NB4 (cell line): ENCODE data around the gene BFSP1.

Source experiments
- DNase-seq: peaks from one replicate; pipeline ENCODE4 v3.0.0; 2010; ENCODE audit warnings: low read depth
- H3K4me3 ChIP-seq: one replicate; pipeline ENCODE4 v1.5.1; 2011; ENCODE audit warnings: mild to moderate bottlenecking, low read depth, low read length, moderate library complexity
- CTCF ChIP-seq: IDR thresholded peaks from one replicate; pipeline ENCODE4 v1.5.1; 2012; ENCODE audit warnings: low read depth, low read length
- MAX ChIP-seq: IDR thresholded peaks from 2 replicates; pipeline ENCODE4 v1.6.1; 2011; ENCODE audit warnings: low read depth, low read length
- MYC ChIP-seq: IDR thresholded peaks from 2 replicates; pipeline ENCODE4 v1.6.1; 2011; ENCODE audit warnings: low read depth, low read length
- POLR2A ChIP-seq: IDR thresholded peaks from 2 replicates; pipeline ENCODE4 v1.6.1; 2011; ENCODE audit warnings: mild to moderate bottlenecking; ENCODE audit not compliant: insufficient read length; ENCODE audit errors: extremely low read depth

BFSP1 gene

GRCh38 chr20:17499041-17499440 lies 32.1 kb downstream of the BFSP1 start:
- no peak overlapping the region for H3K4me3 ChIP-seq
- no peak for DNase-seq
- TF ChIP-seq POLR2A (no peak), CTCF (no peak), MYC (no peak), MAX (no peak)

- no peak for DNase-seq
- TF ChIP-seq POLR2A (no peak), MAX (no peak)
- H3K4me3 ChIP-seq = no peak overlapping the region
Measured at GRCh38 chr20:17498641-17499040, 32.5 kb downstream of the BFSP1 start.

- DNase-seq = no peak
- TF ChIP-seq MAX = no peak
- no peak for TF ChIP-seq POLR2A
- TF ChIP-seq CTCF = no peak
- no peak for TF ChIP-seq MYC
- H3K4me3 ChIP-seq = no peak overlapping the region
Measured at GRCh38 chr20:17497821-17498580, 33.2 kb downstream of the BFSP1 start.

GRCh38 chr20:17495826-17496225 lies 35.4 kb downstream of the BFSP1 start:
- no peak for DNase-seq
- TF ChIP-seq POLR2A = no peak
- TF ChIP-seq CTCF = no peak
- no peak for TF ChIP-seq MYC
- TF ChIP-seq MAX = no peak
- no peak overlapping the region for H3K4me3 ChIP-seq

- H3K4me3 ChIP-seq = no peak overlapping the region
- no peak for DNase-seq
- TF ChIP-seq CTCF (no peak), MYC (no peak), POLR2A (no peak), MAX (no peak)
Measured at GRCh38 chr20:17494201-17494600, 37.0 kb downstream of the BFSP1 start.

- no peak overlapping the region for H3K4me3 ChIP-seq
- DNase-seq = no peak
- TF ChIP-seq MAX (no peak), CTCF (no peak), POLR2A (no peak), MYC (no peak)
Measured at GRCh38 chr20:17493173-17493572, 38.0 kb downstream of the BFSP1 start.
